Measurements from ENCODE around the gene LCE2B.
A peak's percentile ranks its signal among the peaks of the same experiment; 100 is the strongest.
"Not testable (repeated sequence)": the region's sequence is repeated elsewhere in the genome, so short reads cannot be mapped to it uniquely, and the experiment has no call there.

Gene LCE2B, protein sequence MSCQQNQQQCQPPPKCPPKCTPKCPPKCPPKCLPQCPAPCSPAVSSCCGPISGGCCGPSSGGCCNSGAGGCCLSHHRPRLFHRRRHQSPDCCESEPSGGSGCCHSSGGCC

DNA sequence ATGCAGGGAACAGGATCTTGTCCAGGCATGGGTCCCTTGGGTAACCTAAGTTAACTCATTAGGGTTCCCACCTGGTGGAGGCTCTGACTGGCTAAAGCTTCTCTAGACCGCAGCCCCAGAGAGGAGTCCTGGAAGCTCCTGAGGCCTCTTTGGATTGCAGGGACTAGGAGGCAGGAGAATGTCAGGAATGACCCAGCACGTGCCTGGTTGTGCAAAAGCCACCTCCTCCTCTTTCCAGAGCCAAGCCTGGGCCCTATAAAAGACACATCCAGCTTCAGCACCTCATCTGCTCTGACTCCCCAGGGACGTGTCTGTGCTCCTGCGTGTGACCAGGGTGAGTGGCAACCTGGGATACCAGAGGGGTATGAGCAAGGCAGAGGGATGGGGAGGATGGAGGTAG lies at the start of gene LCE2B:
Gene LCE2B (plus strand): TSS at position 301 of the 400 bp plus-strand sequence. CDS start 721 bp downstream, outside the sequence.
- DNase-seq (ENCODE audit: low spot score), result not testable (repeated sequence)

DNA sequence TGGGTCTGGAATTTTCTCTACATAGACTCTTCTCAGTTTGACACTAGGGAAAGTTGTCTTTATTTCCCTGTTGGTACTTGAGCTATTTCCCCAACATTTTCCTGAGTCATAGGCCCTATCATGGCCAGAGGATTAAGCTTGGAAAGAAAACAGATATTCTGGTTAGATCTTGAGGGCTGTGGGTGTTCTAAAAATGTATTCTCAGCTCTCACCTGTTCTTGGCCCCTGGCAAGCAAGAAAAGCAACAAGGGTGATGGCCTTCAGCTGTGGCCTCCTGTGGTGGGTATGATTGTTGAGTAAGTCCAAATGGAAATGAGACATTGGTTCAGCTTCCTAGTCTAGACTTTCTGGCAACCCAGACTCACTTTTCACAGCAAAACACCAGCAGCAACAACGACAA lies 45.6 kb upstream of the LCE2B start:
- DNase-seq (ENCODE audit: low spot score), result no peak

DNA sequence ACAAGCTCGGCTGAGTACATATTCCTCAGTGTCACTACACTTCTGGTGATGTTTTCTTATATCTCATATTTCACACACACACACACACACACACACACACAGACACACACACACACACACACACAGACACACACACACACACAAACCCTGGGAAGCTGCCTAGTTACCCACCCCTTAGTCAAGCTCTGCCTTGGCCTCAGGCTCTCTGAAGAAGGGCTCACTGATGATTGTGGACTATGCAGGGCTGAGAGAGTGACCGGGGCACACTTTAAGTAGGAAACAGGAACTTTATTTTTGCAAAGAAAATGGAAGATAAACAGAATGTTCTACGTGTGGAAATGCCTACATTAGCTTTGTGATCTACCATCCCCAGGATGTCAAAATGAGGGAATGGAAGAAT lies 42.0 kb upstream of the LCE2B start:
- DNase-seq (ENCODE audit: low spot score), result no peak

DNA sequence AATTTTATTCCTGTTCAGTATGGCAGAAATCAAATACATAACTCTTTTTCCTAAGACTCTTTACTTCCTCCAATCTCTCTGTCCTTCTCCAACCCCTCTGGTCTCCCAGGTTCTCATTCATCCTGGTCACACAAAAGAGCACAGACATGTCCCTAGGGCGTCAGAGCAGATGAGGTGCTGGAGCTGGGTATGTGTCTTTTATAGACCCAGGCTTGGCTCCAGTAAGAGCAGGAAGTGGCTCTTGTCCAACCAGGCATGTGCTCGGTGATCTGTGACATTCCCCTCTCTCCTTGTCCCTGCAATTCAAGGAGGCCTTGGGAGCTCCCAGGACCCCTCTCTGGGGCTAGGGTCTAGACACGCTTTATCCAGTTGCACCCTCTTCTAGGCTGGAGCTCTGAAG lies 40.8 kb upstream of the LCE2B start:
- peak; percentile 1 for DNase-seq (ENCODE audit: low spot score)

DNA sequence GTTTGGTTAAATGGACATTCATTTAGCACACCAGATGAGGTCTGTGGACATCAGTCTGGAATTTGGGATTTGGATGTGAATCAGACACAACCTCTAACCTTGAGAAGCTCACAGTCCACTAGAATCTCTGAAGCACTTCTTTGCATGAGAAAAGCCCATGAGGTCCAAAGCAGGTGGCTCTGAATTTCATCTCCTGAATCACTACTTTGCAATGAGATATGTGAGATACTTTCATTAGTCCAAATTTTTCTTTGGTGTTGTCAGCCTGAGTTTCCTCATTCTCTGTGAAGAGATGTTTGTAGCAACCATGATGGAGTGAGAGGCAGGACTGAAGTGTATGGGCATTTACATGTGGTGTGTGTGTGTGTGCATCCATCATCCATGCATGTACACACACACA lies 39.3 kb upstream of the LCE2B start:
- peak; percentile 3 for DNase-seq (ENCODE audit: low spot score)

DNA sequence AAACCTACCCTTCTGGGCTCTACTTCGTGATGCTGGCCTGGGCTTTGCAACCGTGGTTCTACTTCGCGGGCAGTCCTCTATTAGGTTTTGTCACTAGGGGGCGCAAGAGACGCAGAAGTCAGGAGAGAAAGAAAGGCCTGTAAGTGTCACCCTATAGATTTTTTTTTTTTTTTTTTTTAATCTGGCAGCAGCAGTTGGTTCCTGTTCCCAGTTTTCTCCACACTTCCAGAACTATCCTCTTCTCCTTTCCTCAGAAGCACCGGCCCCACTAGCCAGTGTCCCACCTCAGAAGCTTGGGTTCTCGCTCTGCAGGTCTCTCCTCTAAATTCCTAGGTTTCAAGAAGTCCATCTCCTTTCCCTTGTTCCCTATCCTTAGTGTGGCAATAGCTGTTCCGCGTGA lies 31.8 kb upstream of the LCE2B start:
- peak; percentile 54 for DNase-seq (ENCODE audit: low spot score)

DNA sequence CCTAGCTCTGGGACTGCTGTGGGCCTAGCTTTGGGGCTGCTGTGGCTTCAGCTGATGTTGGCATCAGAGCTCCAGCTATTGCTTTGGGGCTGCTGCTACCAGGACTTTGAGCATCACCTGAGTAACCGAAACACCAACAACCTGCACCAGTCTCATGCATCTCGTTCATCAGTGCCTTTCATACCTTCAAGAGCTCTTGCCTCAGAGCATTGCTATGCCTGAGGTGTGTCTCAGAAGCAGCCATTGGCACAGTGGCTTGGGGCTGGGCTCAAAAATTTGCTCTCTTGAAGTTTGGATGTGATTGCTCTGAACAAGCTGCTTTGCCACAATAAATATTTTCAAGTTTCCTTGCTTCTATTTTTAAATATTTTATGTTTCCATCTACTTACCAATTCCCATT lies 29.5 kb upstream of the LCE2B start:
- no peak for DNase-seq (ENCODE audit: low spot score)

DNA sequence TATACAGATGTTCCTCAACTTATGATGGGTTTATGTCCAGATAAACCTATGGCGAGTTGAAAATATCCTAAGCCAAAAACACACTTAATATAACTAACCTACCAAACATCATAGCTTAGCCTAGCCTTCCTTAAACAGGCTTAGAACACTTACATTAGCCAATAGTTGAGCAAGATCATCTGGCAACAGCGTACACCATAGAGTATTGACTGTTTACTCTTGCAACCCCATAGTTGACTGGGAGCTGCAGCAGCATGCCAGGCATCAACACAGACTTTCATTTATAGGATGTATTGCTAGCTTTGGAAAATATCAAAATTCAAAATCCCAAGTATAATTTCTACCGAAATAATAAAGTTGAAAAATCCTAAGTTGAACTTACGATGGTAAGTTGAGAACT lies 28.2 kb upstream of the LCE2B start:
- no peak for DNase-seq (ENCODE audit: low spot score)

DNA sequence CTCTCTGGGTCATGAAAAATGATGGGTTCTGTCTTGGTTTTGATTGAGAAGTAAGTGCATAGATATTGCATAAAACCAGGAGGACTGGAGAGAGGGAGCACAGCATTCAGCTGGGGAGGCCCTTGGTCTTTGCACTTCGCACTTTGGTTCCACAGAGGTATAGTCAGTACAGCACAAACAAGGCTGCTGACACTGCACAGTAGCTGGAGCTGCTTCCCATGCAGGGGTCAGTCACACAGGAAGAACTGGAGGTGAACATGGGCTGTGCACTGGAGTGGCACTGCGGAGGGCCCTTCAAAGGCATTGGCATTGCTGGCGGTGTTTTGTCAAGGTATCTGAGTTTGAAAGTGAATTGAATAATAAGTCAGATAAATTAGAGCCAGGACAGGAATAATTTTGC lies 27.3 kb upstream of the LCE2B start:
- no peak for DNase-seq (ENCODE audit: low spot score)

DNA sequence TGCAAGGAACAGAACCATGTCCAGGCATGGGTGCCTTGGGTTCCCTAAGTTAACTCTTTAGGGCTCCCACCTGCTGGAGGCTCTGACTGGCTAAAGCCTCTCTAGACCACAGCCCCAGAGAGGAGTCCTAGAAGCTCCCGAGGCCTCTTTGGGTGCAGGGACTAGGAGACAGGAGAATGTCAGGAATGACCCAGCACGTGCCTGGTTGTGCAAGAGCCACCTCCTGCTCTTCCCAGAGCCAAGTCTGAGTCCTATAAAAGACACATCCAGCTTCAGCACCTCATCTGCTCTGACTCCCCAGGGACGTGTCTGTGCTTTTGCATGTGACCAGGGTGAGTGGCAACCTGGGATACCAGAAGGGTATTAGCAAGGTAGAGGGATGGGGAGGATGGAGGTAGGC lies 22.8 kb upstream of the LCE2B start, which contains the start of gene LCE2D:
Gene LCE2D (plus strand): TSS at position 283 of the 400 bp plus-strand sequence. CDS start 726 bp downstream, outside the sequence.
- no peak for DNase-seq (ENCODE audit: low spot score)

DNA sequence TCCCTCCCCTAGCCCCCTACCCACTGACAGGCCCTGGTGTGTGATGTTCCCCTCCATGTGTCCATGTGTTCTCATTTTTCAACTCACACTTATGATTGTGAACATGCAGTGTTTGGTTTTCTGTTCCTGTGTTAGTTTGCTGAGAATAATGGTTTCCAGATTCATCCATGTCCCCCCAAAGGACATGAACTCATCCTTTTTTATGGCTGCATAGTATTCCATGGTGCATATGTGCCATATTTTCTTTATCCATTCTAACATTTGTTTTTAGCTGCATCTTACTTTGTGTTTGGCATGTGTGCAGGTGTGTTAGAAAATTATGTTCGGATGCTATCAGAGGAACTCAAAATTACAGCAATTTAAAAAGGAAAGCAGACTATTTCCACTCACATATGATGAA lies 19.8 kb upstream of the LCE2B start:
- DNase-seq (ENCODE audit: low spot score), result not testable (repeated sequence)

DNA sequence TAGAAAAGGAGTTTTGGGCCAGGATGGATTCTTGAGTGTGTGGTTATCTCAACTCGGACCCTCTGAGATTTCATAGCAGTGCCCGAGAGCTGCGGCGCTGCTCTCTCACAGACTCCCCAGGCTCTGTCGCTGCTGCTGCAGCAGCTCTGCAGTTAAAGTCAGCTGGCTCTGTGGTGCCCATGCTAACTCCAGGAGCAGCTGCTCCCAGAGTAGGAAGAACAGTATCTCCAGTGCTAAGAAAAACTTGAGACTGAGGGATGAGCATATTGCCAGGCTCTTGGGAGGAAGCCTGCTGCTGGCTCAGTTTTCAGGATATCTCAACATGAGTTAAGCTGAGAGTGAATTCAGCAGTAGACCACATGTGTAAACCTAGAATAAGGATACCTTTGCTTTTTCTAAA lies 18.3 kb upstream of the LCE2B start:
- no peak for DNase-seq (ENCODE audit: low spot score)

DNA sequence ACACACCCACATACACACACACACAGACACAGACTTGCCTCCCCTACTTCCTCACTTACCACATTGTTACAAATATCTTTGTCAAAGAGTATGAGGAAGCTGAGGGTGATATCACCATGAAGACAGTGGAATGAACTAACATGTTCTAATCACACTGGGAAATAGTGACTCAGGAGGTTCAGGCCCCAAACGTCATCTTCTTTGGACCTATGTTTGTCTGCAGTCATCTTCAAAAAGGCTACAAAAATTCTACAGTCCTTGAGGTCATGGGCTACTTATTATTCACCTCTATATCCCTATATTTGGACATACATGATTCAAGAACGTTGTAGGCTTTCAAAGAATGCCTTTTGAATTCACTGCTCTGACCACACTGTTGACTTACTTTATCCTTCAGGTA lies 12.9 kb upstream of the LCE2B start:
- DNase-seq (ENCODE audit: low spot score), result no peak

DNA sequence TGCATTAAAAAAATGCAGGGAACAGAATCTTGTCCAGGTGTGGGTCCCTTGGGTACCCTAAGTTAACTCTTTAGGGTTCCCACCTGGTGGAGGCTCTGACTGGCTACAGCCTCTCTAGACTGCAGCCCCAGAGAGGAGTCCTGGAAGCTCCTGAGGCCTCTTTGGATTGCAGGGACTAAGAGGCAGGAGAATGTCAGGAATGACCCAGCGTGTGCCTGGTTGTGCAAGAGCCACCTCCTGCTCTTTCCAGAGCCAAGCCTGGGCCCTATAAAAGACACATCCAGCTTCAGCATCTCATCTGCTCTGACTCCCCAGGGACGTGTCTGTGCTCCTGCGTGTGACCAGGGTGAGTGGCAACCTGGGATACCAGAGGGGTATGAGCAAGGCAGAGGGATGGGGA lies 10.9 kb upstream of the LCE2B start, which contains the start of gene LCE2C:
Gene LCE2C (plus strand): TSS at position 297 of the 400 bp plus-strand sequence. CDS start 737 bp downstream, outside the sequence.
- not testable (repeated sequence) for DNase-seq (ENCODE audit: low spot score)

DNA sequence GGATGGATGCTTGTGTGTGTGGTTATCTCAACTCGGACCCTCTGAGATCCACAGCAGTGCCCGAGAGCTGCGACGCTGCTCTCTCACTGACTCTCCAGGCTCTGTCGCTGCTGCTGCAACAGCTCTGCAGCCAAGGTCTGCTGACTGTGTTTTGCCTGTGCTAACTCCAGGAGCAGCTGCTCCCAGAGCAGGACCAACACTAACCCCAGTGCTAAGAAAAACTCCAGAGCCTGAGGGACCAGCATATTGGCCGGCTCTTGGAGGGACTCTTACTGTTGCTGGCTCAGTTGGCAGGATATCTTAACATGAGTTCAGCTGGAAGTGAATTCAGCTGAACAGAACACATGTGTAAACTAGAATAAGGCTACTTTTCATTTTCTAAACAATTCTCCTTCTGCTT lies 6.5 kb upstream of the LCE2B start:
- no peak for DNase-seq (ENCODE audit: low spot score)

DNA sequence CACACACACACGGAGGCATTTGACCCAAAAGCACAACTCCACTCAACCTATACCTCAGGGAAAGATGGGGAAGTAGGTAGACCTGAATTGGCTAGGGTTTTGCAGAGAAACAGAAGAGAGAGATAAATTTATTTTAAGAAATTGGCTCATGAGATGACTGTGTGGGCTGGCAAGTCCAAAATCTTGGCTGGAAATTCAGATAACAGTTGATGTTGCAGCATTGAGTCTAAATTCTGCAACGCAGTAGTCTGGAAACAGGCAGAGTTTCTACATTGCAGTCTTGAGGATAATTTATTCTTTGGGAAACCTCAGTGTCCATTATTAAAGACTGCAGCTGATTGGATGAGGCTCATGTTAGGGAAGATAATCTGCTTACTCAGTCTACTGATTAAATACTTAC lies 4.3 kb upstream of the LCE2B start:
- no peak for DNase-seq (ENCODE audit: low spot score)

DNA sequence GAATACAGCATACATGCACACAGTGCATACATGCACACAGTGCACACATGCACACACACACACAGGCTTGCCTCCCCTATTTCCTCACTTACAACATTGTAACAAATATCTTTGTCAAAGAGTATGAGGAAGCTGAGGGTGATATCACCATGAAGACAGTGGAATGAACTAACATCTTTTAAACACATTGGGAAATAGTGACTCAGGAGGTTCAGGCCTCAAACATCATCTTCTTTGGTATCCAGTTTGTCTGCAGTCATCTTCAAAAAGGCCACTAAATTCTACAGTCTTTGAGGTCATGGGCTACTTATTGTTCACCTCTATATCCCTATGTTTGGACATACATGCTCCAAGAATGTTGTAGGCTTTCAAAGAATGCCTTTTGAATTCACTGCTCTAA lies 2.1 kb upstream of the LCE2B start:
- no peak for DNase-seq (ENCODE audit: low spot score)

DNA sequence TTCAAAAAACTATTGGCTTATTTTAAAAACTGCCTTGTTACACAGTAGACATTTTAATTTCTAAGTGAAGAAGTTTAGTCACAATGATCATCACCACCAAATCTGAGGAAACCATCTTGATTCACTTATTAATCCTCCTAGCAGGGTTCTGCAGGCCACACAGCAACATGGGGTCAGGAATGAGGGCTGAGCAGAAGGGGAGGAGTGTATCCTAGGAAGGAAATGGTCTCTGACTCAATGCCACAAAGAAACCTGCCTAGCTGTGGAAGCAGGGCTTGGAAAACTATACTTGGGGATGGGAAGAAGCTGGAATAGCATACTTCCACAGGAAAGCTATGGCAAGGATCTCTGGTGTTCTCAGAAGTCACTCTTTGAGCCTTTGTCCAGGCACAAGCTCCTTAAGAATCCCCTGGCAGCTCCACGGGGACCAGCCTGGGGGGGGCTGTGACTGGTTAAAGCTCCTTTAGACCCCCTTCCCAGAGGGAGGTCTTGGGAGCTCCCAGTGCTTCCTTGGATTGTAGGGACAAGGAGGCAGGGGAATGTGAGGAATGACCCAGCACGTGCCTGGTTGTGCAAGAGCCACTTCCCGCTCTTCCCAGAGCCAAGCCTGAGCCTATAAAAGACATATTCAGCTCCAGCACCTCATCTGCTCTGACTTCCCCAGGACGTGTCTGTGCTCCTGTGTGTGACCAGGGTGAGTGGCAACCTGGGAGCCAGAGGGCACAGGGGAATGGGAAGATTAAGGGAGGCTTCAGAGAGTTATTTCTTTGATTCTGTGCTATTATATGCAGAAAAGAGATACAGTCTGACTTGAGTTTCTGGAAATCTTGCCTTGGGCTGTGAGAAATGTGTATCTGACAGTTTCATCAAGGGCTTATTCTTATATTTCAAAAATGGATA lies 12.0 kb downstream of the LCE2B start, which contains the start of gene LCE2A:
Gene LCE2A (plus strand): TSS at position 645 of the 900 bp plus-strand sequence. CDS start 557 bp downstream, outside the sequence.
- no peak for DNase-seq (ENCODE audit: low spot score)

DNA sequence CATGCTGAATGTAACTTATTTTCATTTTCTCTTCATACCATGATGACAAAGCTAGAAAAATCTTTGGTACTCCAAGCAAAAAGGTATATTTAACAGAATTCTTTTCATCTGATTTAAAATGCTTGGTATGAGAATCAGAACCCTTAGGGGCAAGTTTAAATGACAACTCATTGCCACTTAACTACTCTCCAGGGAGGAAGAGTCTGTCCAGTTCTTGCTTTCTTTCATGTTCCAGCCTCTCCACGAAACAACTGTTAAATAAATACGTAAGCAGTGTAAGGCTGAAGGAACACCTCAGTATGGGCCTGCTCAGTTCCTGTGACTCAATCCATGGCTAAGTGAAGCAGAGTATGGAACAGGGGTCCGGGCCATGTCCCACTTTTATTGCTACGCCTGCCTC lies 13.8 kb downstream of the LCE2B start:
- DNase-seq (ENCODE audit: low spot score), result no peak

DNA sequence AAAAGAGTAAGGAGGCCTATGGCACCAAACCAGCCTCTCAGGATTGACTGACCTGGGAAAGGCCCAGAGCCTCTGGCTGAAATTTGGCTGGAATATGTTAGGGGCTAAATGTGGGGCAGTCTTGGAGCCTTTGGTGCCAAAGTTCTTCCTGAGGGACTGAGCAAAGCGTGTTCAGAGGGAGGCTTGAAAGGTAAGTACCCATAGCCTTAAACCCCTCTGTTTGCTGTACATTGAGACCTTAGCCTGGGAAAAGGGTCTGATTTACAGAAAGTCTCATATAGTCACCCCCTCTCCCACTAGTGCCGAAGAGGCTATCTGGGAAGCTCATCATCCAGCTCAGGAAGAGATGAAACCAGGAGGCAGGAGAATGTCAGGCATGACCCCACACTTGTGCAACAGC lies 21.9 kb downstream of the LCE2B start, which contains the start of gene LCE4A:
Gene LCE4A (plus strand): TSS at position 301 of the 400 bp plus-strand sequence. CDS start 916 bp downstream, outside the sequence.
- DNase-seq (ENCODE audit: low spot score), result no peak

DNA sequence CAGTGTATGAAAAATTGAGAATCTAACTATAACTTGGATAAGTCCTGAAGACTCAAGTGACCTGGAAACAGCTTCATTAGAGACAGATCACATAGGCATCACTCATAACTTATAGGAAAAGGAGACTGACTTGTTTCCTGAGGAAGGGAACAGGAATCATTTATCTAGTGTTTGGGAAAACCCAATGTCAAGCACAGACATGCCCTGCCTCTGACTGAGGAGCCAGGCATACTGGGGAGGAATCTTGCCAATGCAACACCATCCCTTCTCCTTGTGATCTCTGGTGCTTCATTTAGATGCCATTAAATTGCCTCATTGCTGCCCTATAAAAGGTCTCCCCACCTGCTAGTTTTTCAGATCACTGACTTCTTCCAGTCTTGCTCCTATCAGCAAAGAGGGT lies 32.3 kb downstream of the LCE2B start:
- no peak for DNase-seq (ENCODE audit: low spot score)

DNA sequence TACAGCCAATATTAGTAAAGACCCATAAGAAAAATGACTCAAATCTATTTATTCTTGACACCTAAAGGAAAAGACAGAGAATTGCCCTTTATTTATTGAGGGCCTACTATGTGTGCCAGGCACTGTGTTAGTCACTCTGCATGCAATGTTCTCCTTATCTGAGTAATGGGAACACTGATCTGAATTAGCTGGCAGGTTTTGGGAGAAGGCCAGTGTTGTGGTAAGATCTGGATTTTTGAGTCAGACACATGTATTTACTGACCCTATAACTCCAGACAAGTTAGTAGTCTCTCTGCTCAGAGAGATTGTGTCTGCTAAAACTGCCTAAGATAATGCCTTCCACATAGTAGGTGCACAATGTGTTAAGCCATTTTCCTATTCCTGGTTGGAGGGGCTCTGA lies 39.3 kb downstream of the LCE2B start:
- no peak for DNase-seq (ENCODE audit: low spot score)

DNA sequence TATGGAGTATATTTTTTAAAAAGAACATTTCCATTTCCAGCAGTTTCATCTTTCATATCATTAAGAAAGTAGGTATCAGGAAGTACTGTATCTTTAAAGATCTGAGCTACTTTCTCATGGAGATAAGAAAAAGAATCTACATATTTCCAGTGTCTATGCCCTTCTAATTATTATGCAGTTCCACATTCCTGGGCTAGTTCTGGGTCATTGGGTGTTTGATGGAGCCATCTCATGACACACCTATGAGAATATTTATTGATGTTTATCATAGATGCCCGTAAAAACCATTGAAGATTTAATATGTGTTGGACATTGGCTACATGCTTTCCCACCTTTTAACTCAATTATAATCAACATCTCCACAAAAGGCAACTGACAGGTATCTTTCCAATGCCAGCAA lies 43.1 kb downstream of the LCE2B start:
- no peak for DNase-seq (ENCODE audit: low spot score)

Data from kidney tubule cell (primary cell).